GM21825 (cell line): ENCODE measurements around the gene FRYL.

Experiments
- ATAC-seq: cut with Tn5 transposase; IDR thresholded peaks from one replicate; pipeline ENCODE4 v1.9.1; 2021; ENCODE audit warnings: mild to moderate bottlenecking, moderate library complexity; ENCODE audit not compliant: unreplicated experiment

FRYL gene

GRCh38 chr4:48566034-48566384, 214.1 kb downstream of the FRYL start:
- ATAC-seq = no peak

- ATAC-seq = no peak
Measured at GRCh38 chr4:48565362-48566033, 214.6 kb downstream of the FRYL start.

GRCh38 chr4:48564151-48564550, 215.9 kb downstream of the FRYL start:
- no peak for ATAC-seq

- ATAC-seq = no peak
Measured at GRCh38 chr4:48558819-48559218, 221.3 kb downstream of the FRYL start.

GRCh38 chr4:48558026-48558425, 222.1 kb downstream of the FRYL start:
- ATAC-seq = no peak

GRCh38 chr4:48557478-48557877, 222.6 kb downstream of the FRYL start:
- no peak for ATAC-seq

GRCh38 chr4:48556268-48556667, 223.8 kb downstream of the FRYL start:
- no peak for ATAC-seq

- no peak for ATAC-seq
Measured at GRCh38 chr4:48554606-48555005, 225.5 kb downstream of the FRYL start.

- no peak for ATAC-seq
Measured at GRCh38 chr4:48553720-48554119, 226.4 kb downstream of the FRYL start.

GRCh38 chr4:48546336-48546735, 233.7 kb downstream of the FRYL start:
- no peak for ATAC-seq

GRCh38 chr4:48543796-48544195, 236.3 kb downstream of the FRYL start:
- ATAC-seq = no peak

- no peak for ATAC-seq
Measured at GRCh38 chr4:48542888-48543287, 237.2 kb downstream of the FRYL start.

GRCh38 chr4:48539597-48539996, 240.5 kb downstream of the FRYL start:
- no peak for ATAC-seq

- no peak for ATAC-seq
Measured at GRCh38 chr4:48538358-48538757, 241.7 kb downstream of the FRYL start.

- ATAC-seq = no peak
Measured at GRCh38 chr4:48526406-48526805, 253.7 kb downstream of the FRYL start.

- ATAC-seq = no peak
Measured at GRCh38 chr4:48518143-48518542, 261.9 kb downstream of the FRYL start.

GRCh38 chr4:48509543-48509942, 270.5 kb downstream of the FRYL start:
- no peak for ATAC-seq

GRCh38 chr4:48506716-48507115, 273.4 kb downstream of the FRYL start:
- no peak for ATAC-seq

- ATAC-seq = no peak
Measured at GRCh38 chr4:48504352-48504751, 275.7 kb downstream of the FRYL start.

- no peak for ATAC-seq
Measured at GRCh38 chr4:48504026-48504330, 276.1 kb downstream of the FRYL start.

GRCh38 chr4:48503233-48504025, 276.6 kb downstream of the FRYL start:
- ATAC-seq = no peak

- ATAC-seq = peak; percentile 80
Measured at GRCh38 chr4:48499551-48500066, 280.5 kb downstream of the FRYL start.

GRCh38 chr4:48498895-48499294, 281.2 kb downstream of the FRYL start:
- no peak for ATAC-seq
